Neuronal stem cell (in vitro differentiated cells): Measurements from ENCODE around the gene CXCL17.

Source experiments
- DNase-seq: peaks from one replicate; pipeline ENCODE4 v3.0.0-alpha.2; 2013; ENCODE audit warnings: low spot score
- H2AFZ ChIP-seq: one replicate; pipeline ENCODE4 v1.6.1; 2013; ENCODE audit warnings: mild to moderate bottlenecking, low read length, inconsistent platforms
- H2AK5ac ChIP-seq: 2 replicates; pipeline ENCODE4 v1.6.1; 2013; ENCODE audit warnings: low read depth, mild to moderate bottlenecking, inconsistent platforms, low read length, moderate library complexity, mixed read lengths
- H2BK120ac ChIP-seq: 2 replicates; pipeline ENCODE4 v1.6.1; 2013; ENCODE audit warnings: low read depth, mild to moderate bottlenecking, inconsistent platforms, low read length, moderate library complexity, mixed read lengths
- H2BK12ac ChIP-seq: one replicate; pipeline ENCODE4 v1.6.1; 2013; ENCODE audit warnings: low read length, inconsistent platforms
- H2BK15ac ChIP-seq: 2 replicates; pipeline ENCODE4 v1.6.1; 2013; ENCODE audit warnings: mild to moderate bottlenecking, low read length, inconsistent platforms, mixed read lengths
- H2BK5ac ChIP-seq: one replicate; pipeline ENCODE4 v1.6.1; 2013; ENCODE audit warnings: inconsistent platforms, mild to moderate bottlenecking, low read length, moderate library complexity
- H3K14ac ChIP-seq: one replicate; pipeline ENCODE4 v1.6.1; 2013; ENCODE audit warnings: low read length, inconsistent platforms
- H3K18ac ChIP-seq: 2 replicates; pipeline ENCODE4 v1.6.1; 2013; ENCODE audit warnings: low read length, inconsistent platforms
- H3K23ac ChIP-seq: 2 replicates; pipeline ENCODE4 v1.6.1; 2013; ENCODE audit warnings: low read depth, mild to moderate bottlenecking, mixed read lengths, low read length, inconsistent platforms; ENCODE audit not compliant: poor library complexity
- H3K27ac ChIP-seq: replicated peaks from 3 replicates; pipeline ENCODE4 v1.5.1; 2013; ENCODE audit warnings: low read length, inconsistent platforms
- H3K27me3 ChIP-seq, 3 experiments: 2 replicates each; pipeline ENCODE4 v1.6.1; 2013; ENCODE audit warnings: low read length in 3 of 3, mild to moderate bottlenecking in 2 of 3, inconsistent platforms in 1 of 3, low read depth in 1 of 3, mixed read lengths in 1 of 3, moderate library complexity in 1 of 3; ENCODE audit not compliant: control insufficient read depth in 3 of 3, insufficient read depth in 3 of 3
- H3K36me3 ChIP-seq, 2 donors: replicated peaks in 1 of 2; 2 replicates each; pipeline ENCODE4 v1.6.1; 2013; ENCODE audit warnings: low read length in 2 of 2; ENCODE audit not compliant: control insufficient read depth in 2 of 2, insufficient read depth in 2 of 2
- H3K4ac ChIP-seq: 2 replicates; pipeline ENCODE4 v1.6.1; 2013; ENCODE audit warnings: inconsistent platforms, mild to moderate bottlenecking, low read length, moderate library complexity
- H3K4me1 ChIP-seq, 2 donors: 1 replicate in 1 of 2; 2 replicates in 1 of 2; pipeline ENCODE4 v1.6.1; 2013; ENCODE audit warnings: low read length in 2 of 2, low read depth in 1 of 2; ENCODE audit not compliant: control insufficient read depth in 2 of 2, insufficient read depth in 1 of 2
- H3K4me2 ChIP-seq: one replicate; pipeline ENCODE4 v1.6.1; 2013; ENCODE audit warnings: mild to moderate bottlenecking, low read length, inconsistent platforms; ENCODE audit not compliant: insufficient read depth, poor library complexity, severe bottlenecking
- H3K4me3 ChIP-seq, 2 donors: 2 replicates each; pipeline ENCODE4 v1.5.1; 2013; ENCODE audit warnings: low read length in 2 of 2, mild to moderate bottlenecking in 2 of 2, inconsistent platforms in 1 of 2, moderate library complexity in 1 of 2
- H3K79me1 ChIP-seq: one replicate; pipeline ENCODE4 v1.6.1; 2013; ENCODE audit warnings: low read depth, mild to moderate bottlenecking, inconsistent platforms, low read length, moderate library complexity
- H3K9ac ChIP-seq: one replicate; pipeline ENCODE4 v1.6.1; 2013; ENCODE audit warnings: mild to moderate bottlenecking, low read depth, low read length, inconsistent platforms; ENCODE audit not compliant: poor library complexity
- H3K9me3 ChIP-seq, 2 donors: replicated peaks in 1 of 2; 2 replicates each; pipeline versions ENCODE3 to v1.6.1; 2013; ENCODE audit warnings: low read length in 2 of 2, mild to moderate bottlenecking in 2 of 2, inconsistent platforms in 1 of 2, low read depth in 1 of 2, mixed read lengths in 1 of 2, moderate library complexity in 1 of 2; ENCODE audit not compliant: control insufficient read depth in 2 of 2, insufficient read depth in 1 of 2
- H4K8ac ChIP-seq: one replicate; pipeline ENCODE4 v1.6.1; 2013; ENCODE audit warnings: low read depth, mild to moderate bottlenecking, inconsistent platforms, low read length, moderate library complexity
- H4K91ac ChIP-seq: one replicate; pipeline ENCODE4 v1.6.1; 2013; ENCODE audit warnings: low read length, low read depth, mild to moderate bottlenecking, inconsistent platforms; ENCODE audit not compliant: poor library complexity
- WGBS, 2 donors: extraction: QIAGEN DNeasy Blood & Tissue Kit; methylation state at CpG; one replicate each; pipeline ENCODE4 v1.1.7; 2013; ENCODE audit warnings: missing lambda C conversion rate in 2 of 2, mixed read lengths in 1 of 2; ENCODE audit not compliant: insufficient read length in 2 of 2, insufficient replicate concordance in 1 of 2; ENCODE audit errors: extremely low coverage in 2 of 2; 5-methylcytosine and 5-hydroxymethylcytosine counted together

The CXCL17 gene

DNA sequence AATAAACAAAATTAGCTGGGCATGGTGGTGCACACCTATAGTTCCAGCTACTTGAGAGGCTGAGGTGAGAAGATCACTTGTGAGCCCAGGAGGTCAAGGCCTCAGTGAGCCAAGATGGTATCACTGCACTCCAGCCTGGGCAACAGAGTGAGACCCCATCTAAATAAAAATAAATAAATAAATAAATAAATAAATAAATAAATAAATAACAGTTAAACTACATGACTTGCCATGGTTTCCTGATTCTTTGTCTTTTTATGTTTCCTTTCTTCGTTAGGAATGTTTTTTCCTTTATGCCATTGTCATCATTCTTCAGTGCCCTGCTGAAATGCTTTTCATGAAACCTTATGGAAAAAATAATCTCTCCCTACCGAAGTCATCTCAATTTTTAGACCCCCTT is 35.2 kb upstream of the CXCL17 start:
- WGBS, 2 donors = no CpG with 5 or more reads among the region's 2 CpGs
- no peak overlapping the region for H3K27ac ChIP-seq
- no peaks in the 10 kb centered on the region for H3K27me3 ChIP-seq
- no peak for DNase-seq
- no peak overlapping the region for H2AK5ac ChIP-seq
- no peak overlapping the region for H3K23ac ChIP-seq
- no peak overlapping the region for H2BK120ac ChIP-seq
- no peak overlapping the region for H3K4me3 ChIP-seq
- no peak overlapping the region for H3K14ac ChIP-seq
- no peak overlapping the region for H2BK12ac ChIP-seq
- no peak overlapping the region for H3K9ac ChIP-seq
- no peak overlapping the region for H2AFZ ChIP-seq
- no peaks in the 10 kb centered on the region for H3K36me3 ChIP-seq
- peaks cover 3 to 10% of the 10 kb centered on the region in 2 donors for H3K4me1 ChIP-seq
- no peak overlapping the region for H3K4ac ChIP-seq
- no peak overlapping the region for H3K4me2 ChIP-seq
- H2BK15ac ChIP-seq = no peak overlapping the region
- no peaks in the 10 kb centered on the region for H3K79me1 ChIP-seq
- no peak overlapping the region for H3K18ac ChIP-seq
- H4K91ac ChIP-seq = no peak overlapping the region
- H3K9me3 ChIP-seq = no peaks in the 10 kb centered on the region
- H2BK5ac ChIP-seq = no peak overlapping the region
- H4K8ac ChIP-seq = no peak overlapping the region

DNA sequence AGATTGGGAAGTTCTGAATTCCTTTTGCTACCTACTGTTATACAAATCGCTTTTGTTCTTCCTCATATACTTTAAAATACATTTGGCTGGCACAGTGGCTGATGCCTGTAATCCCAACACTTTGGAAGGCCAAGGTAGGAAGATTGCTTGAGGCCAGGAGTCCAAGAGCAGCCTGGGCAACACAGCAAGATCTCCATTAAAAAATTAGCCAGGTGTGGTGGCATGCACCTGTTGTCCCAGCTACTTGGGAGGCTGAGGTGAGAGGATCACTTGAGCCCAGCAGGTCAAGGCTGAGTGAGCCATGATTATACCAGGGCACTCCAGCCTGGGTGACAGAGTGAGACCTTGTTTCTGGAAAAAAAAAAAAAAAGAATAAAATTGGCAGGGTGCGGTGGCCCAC is 34.4 kb upstream of the CXCL17 start:
- no peak for DNase-seq
- Histone ChIP-seq H4K8ac (no peak overlapping the region), H3K27me3 (no peaks in the 10 kb centered on the region), H2BK15ac (no peak overlapping the region), H3K14ac (no peak overlapping the region), H3K23ac (no peak overlapping the region), H2AK5ac (no peak overlapping the region), H2BK5ac (no peak overlapping the region), H3K9ac (no peak overlapping the region), H3K4me1 (peaks cover 3 to 10% of the 10 kb centered on the region in 2 donors), H3K79me1 (no peaks in the 10 kb centered on the region), H3K36me3 (no peaks in the 10 kb centered on the region), H3K4me3 (no peak overlapping the region), H3K27ac (no peak overlapping the region), H2BK120ac (no peak overlapping the region), H3K9me3 (no peaks in the 10 kb centered on the region), H2BK12ac (no peak overlapping the region), H3K18ac (no peak overlapping the region), H3K4ac (no peak overlapping the region), H3K4me2 (no peak overlapping the region), H2AFZ (no peak overlapping the region), H4K91ac (no peak overlapping the region)
- WGBS, 2 donors = no CpG with 5 or more reads among the region's 2 CpGs

DNA sequence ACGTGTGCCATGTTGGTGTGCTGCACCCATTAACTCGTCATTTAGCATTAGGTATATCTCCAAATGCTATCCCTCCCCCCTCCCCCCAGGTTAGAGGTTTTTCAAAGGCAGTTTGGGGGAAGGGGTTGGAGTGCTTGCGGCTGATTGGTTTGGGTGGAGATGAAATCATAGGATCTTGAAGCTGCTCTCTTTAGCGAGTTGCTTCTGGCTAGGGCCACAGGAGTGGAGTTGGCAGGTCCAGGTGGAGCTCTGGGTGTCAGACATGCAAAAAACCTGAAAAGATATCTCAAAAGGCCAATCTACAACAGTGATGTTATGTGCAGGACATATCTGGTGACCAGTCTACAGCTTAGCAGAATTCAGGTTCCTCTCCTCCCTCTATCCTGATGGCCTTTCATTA is 32.6 kb upstream of the CXCL17 start:
- H3K4me3 ChIP-seq = no peak overlapping the region
- no peaks in the 10 kb centered on the region for H3K36me3 ChIP-seq
- no peaks in the 10 kb centered on the region for H3K79me1 ChIP-seq
- no peak overlapping the region for H3K14ac ChIP-seq
- no peak overlapping the region for H2BK120ac ChIP-seq
- no peak overlapping the region for H3K18ac ChIP-seq
- no peak overlapping the region for H4K91ac ChIP-seq
- H2AK5ac ChIP-seq = no peak overlapping the region
- no peak overlapping the region for H3K23ac ChIP-seq
- DNase-seq = no peak
- no CpG with 5 or more reads among the region's 4 CpGs for WGBS, 2 donors
- H2BK5ac ChIP-seq = no peak overlapping the region
- no peaks in the 10 kb centered on the region for H3K27me3 ChIP-seq
- no peak overlapping the region for H4K8ac ChIP-seq
- no peak overlapping the region for H2BK15ac ChIP-seq
- H3K9ac ChIP-seq = no peak overlapping the region
- H3K9me3 ChIP-seq = no peaks in the 10 kb centered on the region
- H2BK12ac ChIP-seq = no peak overlapping the region
- H3K27ac ChIP-seq = no peak overlapping the region
- peaks cover 3 to 10% of the 10 kb centered on the region in 2 donors for H3K4me1 ChIP-seq
- no peak overlapping the region for H2AFZ ChIP-seq
- no peak overlapping the region for H3K4ac ChIP-seq
- H3K4me2 ChIP-seq = no peak overlapping the region

DNA sequence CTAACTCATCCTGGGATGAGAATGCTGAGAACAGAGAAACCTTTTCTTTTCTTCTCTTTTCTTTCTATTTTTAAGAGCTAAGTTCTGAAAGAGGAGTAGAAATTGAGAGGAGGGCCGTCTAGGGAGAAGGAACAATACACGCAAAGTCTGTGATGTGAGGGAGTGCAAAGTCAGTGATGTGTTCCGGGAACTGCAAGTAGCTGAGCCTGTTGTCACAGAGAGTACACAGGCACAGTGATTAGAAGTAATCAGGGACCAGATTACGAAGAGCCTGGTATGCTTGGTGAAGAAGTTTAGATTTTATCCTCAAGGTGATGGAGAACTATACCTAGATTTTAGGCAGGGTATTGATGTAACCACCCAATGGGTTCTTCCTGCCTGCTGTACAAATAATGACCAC is 32.0 kb upstream of the CXCL17 start:
- no peak overlapping the region for H3K4ac ChIP-seq
- no CpG with 5 or more reads among the region's 4 CpGs for WGBS, 2 donors
- no peak overlapping the region for H3K14ac ChIP-seq
- H2BK12ac ChIP-seq = no peak overlapping the region
- no peak overlapping the region for H4K91ac ChIP-seq
- no peak overlapping the region for H3K27ac ChIP-seq
- no peak overlapping the region for H4K8ac ChIP-seq
- H2BK120ac ChIP-seq = no peak overlapping the region
- no peak overlapping the region for H2BK15ac ChIP-seq
- no peak overlapping the region for H3K23ac ChIP-seq
- H3K4me3 ChIP-seq = no peak overlapping the region
- H3K27me3 ChIP-seq = no peaks in the 10 kb centered on the region
- no peaks in the 10 kb centered on the region for H3K79me1 ChIP-seq
- H2BK5ac ChIP-seq = no peak overlapping the region
- H2AK5ac ChIP-seq = no peak overlapping the region
- no peak for DNase-seq
- peaks cover 3 to 10% of the 10 kb centered on the region in 2 donors for H3K4me1 ChIP-seq
- no peaks in the 10 kb centered on the region for H3K36me3 ChIP-seq
- no peak overlapping the region for H3K18ac ChIP-seq
- no peaks in the 10 kb centered on the region for H3K9me3 ChIP-seq
- H3K9ac ChIP-seq = no peak overlapping the region
- no peak overlapping the region for H3K4me2 ChIP-seq
- peak overlapping the region; percentile 51 for H2AFZ ChIP-seq
